HG03571 (cell line): ENCODE results near the gene RIMS4.

ENCODE experiments used
- ATAC-seq: cut with Tn5 transposase; IDR thresholded peaks from one replicate; pipeline ENCODE4 v1.9.1; 2021; ENCODE audit not compliant: unreplicated experiment

The RIMS4 gene

GRCh38 chr20:44703956-44704488 lies 106.3 kb downstream of the RIMS4 start:
- no peak for ATAC-seq

DNA sequence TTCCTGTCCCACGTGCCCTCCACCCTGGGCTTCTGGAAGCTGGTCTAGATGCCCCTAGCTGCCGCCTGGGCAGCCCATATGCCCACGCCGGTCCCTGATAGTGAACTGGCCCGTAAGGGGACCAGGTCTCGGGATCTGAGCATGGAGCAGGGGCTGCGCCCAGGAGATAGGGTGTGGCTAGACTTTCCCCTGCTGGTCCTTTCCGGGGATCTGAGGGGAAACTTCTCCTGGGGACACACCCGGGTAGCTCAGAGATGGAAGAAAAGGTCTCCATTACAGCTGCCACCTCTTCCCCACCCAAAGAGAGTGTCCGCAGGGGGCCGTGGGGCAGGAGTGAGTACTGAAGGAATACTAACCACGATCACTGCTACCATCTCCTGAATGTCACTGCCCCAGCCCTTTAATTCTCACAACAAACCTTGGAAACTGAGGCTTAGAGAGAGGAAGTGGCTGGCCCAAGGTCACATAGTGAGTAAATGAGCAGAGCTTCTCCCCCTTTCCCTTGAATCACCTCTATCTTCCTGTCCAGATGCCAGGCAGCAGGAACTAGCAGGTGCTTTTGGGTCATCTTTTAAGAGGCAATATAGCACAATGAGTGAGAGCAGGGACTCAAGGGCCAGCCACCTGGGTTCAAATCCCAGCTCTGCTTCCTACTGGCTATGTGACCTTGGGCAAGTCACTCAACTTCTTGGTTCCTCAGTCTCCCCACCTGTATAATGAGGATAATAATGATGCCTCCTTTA lies 107.0 kb downstream of the RIMS4 start:
- ATAC-seq, result no peak

DNA sequence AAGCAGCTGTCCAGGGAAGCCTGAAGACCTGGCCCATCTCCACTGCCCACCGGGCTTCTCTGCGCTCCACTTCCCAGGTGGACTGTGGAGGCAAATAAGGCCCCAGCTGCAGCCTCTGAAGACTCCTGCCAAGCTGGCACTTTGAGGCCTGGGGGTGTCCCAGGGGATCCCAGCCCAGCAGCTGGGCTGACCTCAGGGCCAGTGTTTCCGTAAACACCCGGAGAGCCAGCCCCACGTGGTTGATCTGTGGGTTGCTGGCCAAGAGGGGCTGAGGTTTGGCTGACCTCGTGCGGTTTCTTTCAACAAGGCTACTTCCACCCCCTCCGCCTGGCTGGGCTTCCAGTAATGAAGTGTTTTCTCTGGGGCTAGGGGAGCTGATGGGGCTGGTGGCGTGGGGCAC lies 107.6 kb downstream of the RIMS4 start:
- ATAC-seq, result peak; percentile 55

- ATAC-seq, result no peak
Measured at GRCh38 chr20:44701858-44702256, 108.5 kb downstream of the RIMS4 start.
